GM12878 (cell line): ENCODE measurements around the gene EIF2S1. TPM values are rescaled to one million over a fixed set of nuclear protein-coding genes. Genes with fewer than 3 reads are reported as not detected.

Experiments used
- ATAC-seq: fragments of 200-7000 bp; cut with Tn5 transposase; 3 replicates; pipeline ENCODE4 v1.9.1; 2020; ENCODE audit warnings: mild to moderate bottlenecking, moderate library complexity
- BruUV-seq: library from RNA; stranded (reverse); fragments of 400-500 nt; replicated peaks from 2 replicates; lab custom pipeline; 2021; lab: Mats Ljungman, UMichigan
- CTCF ChIA-PET: fragments of 300-600 bp; sonication (Branson Sonifier 250); formaldehyde crosslinking; extraction: SDS; loops from one replicate; lab custom pipeline; 2021; ENCODE audit warnings: inconsistent platforms; lab: Yijun Ruan, JAX
- POLR2A ChIA-PET: fragments of 350-600 bp; formaldehyde crosslinking; extraction: SDS; loops from one replicate; lab custom pipeline; 2021; ENCODE audit warnings: inconsistent platforms; lab: Charles Lee
- RAD21 ChIA-PET: fragments of 300-600 bp; sonication (Branson Sonifier 250); formaldehyde crosslinking; loops from one replicate; lab custom pipeline; 2023; ENCODE audit warnings: antibody characterized with exemption; ENCODE audit not compliant: unreplicated experiment; lab: Charles Lee
- SMC1A ChIA-PET: fragments of 300-600 bp; sonication (Branson Sonifier 250); formaldehyde crosslinking; loops from one replicate; lab custom pipeline; 2023; ENCODE audit not compliant: unreplicated experiment, uncharacterized antibody; lab: Charles Lee
- DNase-seq: peaks from one replicate; pipeline ENCODE4 v3.0.0-alpha.2; 2011; ENCODE audit warnings: low read depth, low spot score
- FAIRE-seq: peaks from 3 replicates; lab custom pipeline; 2011; peaks lifted over from hg19 to GRCh38; lab: Jason Lieb, UNC
- H2AFZ ChIP-seq: 2 replicates; pipeline ENCODE4 v1.6.0; 2011; ENCODE audit warnings: low read depth, low read length, control low read depth; ENCODE audit not compliant: control insufficient read depth
- H3K27ac ChIP-seq: 2 replicates; pipeline ENCODE4 v1.5.1; 2011; ENCODE audit warnings: control low read depth; ENCODE audit not compliant: control insufficient read depth, insufficient read depth
- H3K27me3 ChIP-seq, 2 experiments: replicated peaks in 1 of 2; 2 replicates each; pipeline versions ENCODE4 v1.6.0 to v1.6.1; 2011; ENCODE audit warnings: low read length in 1 of 2; ENCODE audit not compliant: control insufficient read depth in 2 of 2, insufficient read depth in 2 of 2
- H3K36me3 ChIP-seq, 2 experiments: 2 replicates each; pipeline ENCODE4 v1.5.1; 2011; ENCODE audit warnings: low read length in 1 of 2; ENCODE audit not compliant: control insufficient read depth in 2 of 2, insufficient read depth in 2 of 2
- H3K4me1 ChIP-seq: 2 replicates; pipeline ENCODE4 v1.6.1; 2011; ENCODE audit warnings: mild to moderate bottlenecking, low read length, moderate library complexity, mixed read lengths; ENCODE audit not compliant: control insufficient read depth, insufficient read depth
- H3K4me2 ChIP-seq: 2 replicates; pipeline ENCODE4 v1.6.0; 2011; ENCODE audit warnings: control low read depth; ENCODE audit not compliant: control insufficient read depth, insufficient read depth
- H3K4me3 ChIP-seq: fragments of 200-600 bp; sonication (generic); 2 replicates; pipeline ENCODE4 v1.5.1; 2016
- H3K79me2 ChIP-seq: 2 replicates; pipeline ENCODE4 v1.6.0; 2011; ENCODE audit warnings: low read length; ENCODE audit not compliant: control insufficient read depth, insufficient read depth
- H3K9ac ChIP-seq: 2 replicates; pipeline ENCODE4 v1.8.0; 2011; ENCODE audit warnings: low read length, control low read depth, mixed read lengths; ENCODE audit not compliant: control insufficient read depth, insufficient read depth
- H3K9me3 ChIP-seq: replicated peaks from 3 replicates; pipeline ENCODE4 v1.5.1; 2011; ENCODE audit warnings: mild to moderate bottlenecking, low read length; ENCODE audit not compliant: control insufficient read depth, insufficient read depth
- H4K20me1 ChIP-seq: 2 replicates; pipeline ENCODE4 v1.6.0; 2011; ENCODE audit not compliant: control insufficient read depth, insufficient read depth
- ESRRA ChIP-seq: IDR thresholded peaks from 2 replicates; pipeline ENCODE4 v1.6.1; 2012; ENCODE audit warnings: mild to moderate bottlenecking, low read length, improper control_type of control experiment
- EZH2 ChIP-seq: IDR thresholded peaks from 2 replicates; pipeline ENCODE4 v1.6.1; 2012; ENCODE audit warnings: low read depth, mild to moderate bottlenecking, control low read depth, inconsistent platforms, low read length, borderline replicate concordance; ENCODE audit not compliant: control insufficient read depth
- GABPA ChIP-seq: IDR thresholded peaks from 2 replicates; pipeline ENCODE4 v1.6.1; 2014; ENCODE audit warnings: antibody characterized with exemption, low read depth, mild to moderate bottlenecking, inconsistent platforms
- IKZF2 ChIP-seq, 2 experiments: fragments of 450-650 bp; IDR thresholded peaks; 2 replicates each; pipeline ENCODE4 v1.6.1; 2017; ENCODE audit warnings: mild to moderate bottlenecking in 2 of 2, moderate library complexity in 2 of 2
- KLF5 ChIP-seq: fragments of 450-650 bp; IDR thresholded peaks from 2 replicates; pipeline ENCODE4 v1.6.1; 2014; ENCODE audit warnings: mild to moderate bottlenecking; ENCODE audit not compliant: partially characterized antibody
- LARP7 ChIP-seq: fragments of 450-650 bp; IDR thresholded peaks from 2 replicates; pipeline ENCODE4 v1.6.1; 2017; ENCODE audit warnings: mild to moderate bottlenecking
- MYB ChIP-seq: fragments of 150-350 bp; IDR thresholded peaks from 2 replicates; pipeline ENCODE4 v1.6.1; 2014; ENCODE audit warnings: mild to moderate bottlenecking, low read depth, low read length, borderline replicate concordance
- MYC ChIP-seq: IDR thresholded peaks from 2 replicates; pipeline ENCODE4 v1.6.1; 2011; ENCODE audit warnings: mild to moderate bottlenecking, low read length, moderate library complexity, inconsistent platforms; ENCODE audit not compliant: insufficient read depth, insufficient replicate concordance, insufficient read length, severe bottlenecking
- RCOR1 ChIP-seq: conservative IDR thresholded peaks from 2 replicates; pipeline ENCODE4 v1.6.1; 2012; ENCODE audit warnings: low read depth, low read length, improper control_type of control experiment
- SMARCA5 ChIP-seq: fragments of 450-650 bp; IDR thresholded peaks from 2 replicates; pipeline ENCODE4 v1.6.1; 2017; ENCODE audit warnings: mild to moderate bottlenecking
- WGBS: methylation state at CpG from one replicate; pipeline ENCODE4 v1.1.6; 2016; ENCODE audit warnings: low lambda C conversion rate; ENCODE audit not compliant: insufficient replicate concordance, insufficient coverage; ENCODE audit errors: missing lambda C conversion rate; 5-methylcytosine and 5-hydroxymethylcytosine counted together
- in situ Hi-C: fragments of 300-500 bp; cut with MboI; formaldehyde crosslinking; loops from 9 replicates; pipeline ENCODE4 v1.14.3; 2018; ENCODE audit warnings: mixed read lengths
- intact Hi-C: fragments of 100-400 bp; cut with micrococcal nuclease; formaldehyde crosslinking; loops from one replicate; pipeline ENCODE4 v1.14.2; 2022; ENCODE audit not compliant: unreplicated experiment
- polyA plus RNA-seq, 11 experiments: library from polyadenylated mRNA; depleted of rRNA in 4 of 11; unstranded in 6 of 11; stranded (reverse) in 5 of 11; fragments of >200 nt; fragmentation: Nextera tagmentation in 4 of 11; fragmentation: Illumina TruSeq in 1 of 11; extraction: Ambion mirVana in 4 of 11; extraction: Trizol in 1 of 11; gene quantifications; 1 replicate in 1 of 11; 2 replicates in 10 of 11; pipeline versions ENCODE4 v1.2.1 to v1.2.3, GENCODE V29; 2011 to 2016; ENCODE audit warnings: inconsistent platforms in 2 of 11, missing spikeins in 2 of 11, low read depth in 1 of 11
- total RNA-seq, 4 experiments: library from RNA; depleted of rRNA in 3 of 4; stranded (reverse); fragments of >200 nt in 3 of 4; fragmentation: Illumina TruSeq in 1 of 4; extraction: Trizol in 1 of 4; gene quantifications; 2 replicates each; pipeline versions ENCODE4 v1.2.1 to v1.2.3, GENCODE V29; 2013 to 2021
- TF ChIP-seq, protein P1 (sequence below): fragments of 450-650 bp; IDR thresholded peaks from 2 replicates; pipeline ENCODE4 v1.6.1; 2016; ENCODE audit warnings: mild to moderate bottlenecking
- TF ChIP-seq, protein P2 (sequence below): fragments of 450-650 bp; IDR thresholded peaks from 2 replicates; pipeline ENCODE4 v1.6.1; 2017; ENCODE audit warnings: antibody characterized with exemption, mild to moderate bottlenecking, moderate library complexity
- TF ChIP-seq, protein P3 (sequence below): fragments of 450-650 bp; formaldehyde crosslinking; IDR thresholded peaks from 2 replicates; pipeline ENCODE4 v1.5.0; 2022; ENCODE audit warnings: mild to moderate bottlenecking, missing genetic modification characterization

EIF2S1 gene
- total and polyA plus RNA-seq, 10 of the 15 experiments (the other 5 are each of a cell fraction or from before 2014, with no cell fraction given), result 155 to 563 (median 262) TPM

DNA sequence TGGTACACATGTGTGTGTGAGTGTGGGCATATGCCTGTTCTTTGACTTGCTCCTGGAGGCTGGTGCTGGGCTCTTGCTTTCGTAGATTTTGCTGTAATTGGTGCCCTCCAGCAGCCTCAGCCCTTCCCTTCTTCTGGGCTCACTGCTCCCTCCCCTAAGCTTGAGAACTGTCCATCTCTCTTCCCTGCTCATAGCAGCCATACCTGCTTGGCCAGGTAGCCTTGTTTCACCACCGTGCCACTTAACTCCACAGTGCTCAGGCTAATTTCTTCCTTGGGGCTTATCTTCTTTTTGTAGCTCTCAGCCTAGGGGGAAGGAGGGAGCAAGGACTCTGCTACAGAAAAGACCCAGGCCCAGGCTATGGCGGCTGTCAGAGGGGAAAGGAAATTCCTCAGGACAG is 32.0 kb downstream of the EIF2S1 start:
- ChIA-PET CTCF (no interaction called here), POLR2A (no interaction called here), SMC1A (no interaction called here), RAD21 (no interaction called here)
- H3K27me3 ChIP-seq, result no peaks in the 10 kb centered on the region
- 62% methylated on average over 3 of the region's 3 CpGs for WGBS
- H2AFZ ChIP-seq, result no peak overlapping the region
- no peaks in the 10 kb centered on the region for H3K79me2 ChIP-seq
- in situ Hi-C loops (no loop called here), intact Hi-C loops (no loop called here)
- no peaks in the 10 kb centered on the region for H3K4me1 ChIP-seq
- no peak overlapping the region for H3K9ac ChIP-seq
- H3K36me3 ChIP-seq, result peaks cover 0 to 2% of the 10 kb centered on the region in 2 experiments; a peak in 2 of 4 replicates
- BruUV-seq, result no TSS peak
- H3K27ac ChIP-seq, result no peak overlapping the region
- no peak for FAIRE-seq
- H4K20me1 ChIP-seq, result no peaks in the 10 kb centered on the region
- no peak for DNase-seq
- no peak overlapping the region for H3K4me2 ChIP-seq
- H3K9me3 ChIP-seq, result no peaks in the 10 kb centered on the region
- no peak for ATAC-seq
- no peak for TF ChIP-seq GABPA
- TF ChIP-seq LARP7, result no peak
- TF ChIP-seq MYB, result no peak
- TF ChIP-seq KLF5, result no peak
- no peak for TF ChIP-seq IKZF2 (IDR thresholded peaks at IDR 0.05)
- no peak for TF ChIP-seq RCOR1
- no peak for TF ChIP-seq EZH2
- TF ChIP-seq, protein P1, sequence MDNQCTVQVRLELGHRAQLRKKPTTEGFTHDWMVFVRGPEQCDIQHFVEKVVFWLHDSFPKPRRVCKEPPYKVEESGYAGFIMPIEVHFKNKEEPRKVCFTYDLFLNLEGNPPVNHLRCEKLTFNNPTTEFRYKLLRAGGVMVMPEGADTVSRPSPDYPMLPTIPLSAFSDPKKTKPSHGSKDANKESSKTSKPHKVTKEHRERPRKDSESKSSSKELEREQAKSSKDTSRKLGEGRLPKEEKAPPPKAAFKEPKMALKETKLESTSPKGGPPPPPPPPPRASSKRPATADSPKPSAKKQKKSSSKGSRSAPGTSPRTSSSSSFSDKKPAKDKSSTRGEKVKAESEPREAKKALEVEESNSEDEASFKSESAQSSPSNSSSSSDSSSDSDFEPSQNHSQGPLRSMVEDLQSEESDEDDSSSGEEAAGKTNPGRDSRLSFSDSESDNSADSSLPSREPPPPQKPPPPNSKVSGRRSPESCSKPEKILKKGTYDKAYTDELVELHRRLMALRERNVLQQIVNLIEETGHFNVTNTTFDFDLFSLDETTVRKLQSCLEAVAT, result no peak
- TF ChIP-seq, protein P2, sequence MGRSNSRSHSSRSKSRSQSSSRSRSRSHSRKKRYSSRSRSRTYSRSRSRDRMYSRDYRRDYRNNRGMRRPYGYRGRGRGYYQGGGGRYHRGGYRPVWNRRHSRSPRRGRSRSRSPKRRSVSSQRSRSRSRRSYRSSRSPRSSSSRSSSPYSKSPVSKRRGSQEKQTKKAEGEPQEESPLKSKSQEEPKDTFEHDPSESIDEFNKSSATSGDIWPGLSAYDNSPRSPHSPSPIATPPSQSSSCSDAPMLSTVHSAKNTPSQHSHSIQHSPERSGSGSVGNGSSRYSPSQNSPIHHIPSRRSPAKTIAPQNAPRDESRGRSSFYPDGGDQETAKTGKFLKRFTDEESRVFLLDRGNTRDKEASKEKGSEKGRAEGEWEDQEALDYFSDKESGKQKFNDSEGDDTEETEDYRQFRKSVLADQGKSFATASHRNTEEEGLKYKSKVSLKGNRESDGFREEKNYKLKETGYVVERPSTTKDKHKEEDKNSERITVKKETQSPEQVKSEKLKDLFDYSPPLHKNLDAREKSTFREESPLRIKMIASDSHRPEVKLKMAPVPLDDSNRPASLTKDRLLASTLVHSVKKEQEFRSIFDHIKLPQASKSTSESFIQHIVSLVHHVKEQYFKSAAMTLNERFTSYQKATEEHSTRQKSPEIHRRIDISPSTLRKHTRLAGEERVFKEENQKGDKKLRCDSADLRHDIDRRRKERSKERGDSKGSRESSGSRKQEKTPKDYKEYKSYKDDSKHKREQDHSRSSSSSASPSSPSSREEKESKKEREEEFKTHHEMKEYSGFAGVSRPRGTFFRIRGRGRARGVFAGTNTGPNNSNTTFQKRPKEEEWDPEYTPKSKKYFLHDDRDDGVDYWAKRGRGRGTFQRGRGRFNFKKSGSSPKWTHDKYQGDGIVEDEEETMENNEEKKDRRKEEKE, result no peak
- no peak for TF ChIP-seq SMARCA5
- TF ChIP-seq MYC, result no peak
- TF ChIP-seq ESRRA, result no peak
- TF ChIP-seq, protein P3, sequence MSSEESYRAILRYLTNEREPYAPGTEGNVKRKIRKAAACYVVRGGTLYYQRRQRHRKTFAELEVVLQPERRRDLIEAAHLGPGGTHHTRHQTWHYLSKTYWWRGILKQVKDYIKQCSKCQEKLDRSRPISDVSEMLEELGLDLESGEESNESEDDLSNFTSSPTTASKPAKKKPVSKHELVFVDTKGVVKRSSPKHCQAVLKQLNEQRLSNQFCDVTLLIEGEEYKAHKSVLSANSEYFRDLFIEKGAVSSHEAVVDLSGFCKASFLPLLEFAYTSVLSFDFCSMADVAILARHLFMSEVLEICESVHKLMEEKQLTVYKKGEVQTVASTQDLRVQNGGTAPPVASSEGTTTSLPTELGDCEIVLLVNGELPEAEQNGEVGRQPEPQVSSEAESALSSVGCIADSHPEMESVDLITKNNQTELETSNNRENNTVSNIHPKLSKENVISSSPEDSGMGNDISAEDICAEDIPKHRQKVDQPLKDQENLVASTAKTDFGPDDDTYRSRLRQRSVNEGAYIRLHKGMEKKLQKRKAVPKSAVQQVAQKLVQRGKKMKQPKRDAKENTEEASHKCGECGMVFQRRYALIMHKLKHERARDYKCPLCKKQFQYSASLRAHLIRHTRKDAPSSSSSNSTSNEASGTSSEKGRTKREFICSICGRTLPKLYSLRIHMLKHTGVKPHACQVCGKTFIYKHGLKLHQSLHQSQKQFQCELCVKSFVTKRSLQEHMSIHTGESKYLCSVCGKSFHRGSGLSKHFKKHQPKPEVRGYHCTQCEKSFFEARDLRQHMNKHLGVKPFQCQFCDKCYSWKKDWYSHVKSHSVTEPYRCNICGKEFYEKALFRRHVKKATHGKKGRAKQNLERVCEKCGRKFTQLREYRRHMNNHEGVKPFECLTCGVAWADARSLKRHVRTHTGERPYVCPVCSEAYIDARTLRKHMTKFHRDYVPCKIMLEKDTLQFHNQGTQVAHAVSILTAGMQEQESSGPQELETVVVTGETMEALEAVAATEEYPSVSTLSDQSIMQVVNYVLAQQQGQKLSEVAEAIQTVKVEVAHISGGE (CRISPR knock-in tag), result no peak
- TF ChIP-seq, all 136 proteins: peak for 0
- no peak overlapping the region for H3K4me3 ChIP-seq
